ENCODE measurements around the gene FGF12.

FGF12 gene

GRCh38 chr3:192352142-192352541 is 375.2 kb downstream of the FGF12 start:
- H3K4me3 ChIP-seq (ENCODE audit: low read depth, low read length): no peak overlapping the region

- H3K4me3 ChIP-seq (ENCODE audit: low read depth, low read length): no peak overlapping the region
Observed at GRCh38 chr3:192351441-192351840, 375.9 kb downstream of the FGF12 start.

- no peak overlapping the region for H3K4me3 ChIP-seq (ENCODE audit: low read depth, low read length)
Observed at GRCh38 chr3:192340031-192340430, 387.3 kb downstream of the FGF12 start.

DNA sequence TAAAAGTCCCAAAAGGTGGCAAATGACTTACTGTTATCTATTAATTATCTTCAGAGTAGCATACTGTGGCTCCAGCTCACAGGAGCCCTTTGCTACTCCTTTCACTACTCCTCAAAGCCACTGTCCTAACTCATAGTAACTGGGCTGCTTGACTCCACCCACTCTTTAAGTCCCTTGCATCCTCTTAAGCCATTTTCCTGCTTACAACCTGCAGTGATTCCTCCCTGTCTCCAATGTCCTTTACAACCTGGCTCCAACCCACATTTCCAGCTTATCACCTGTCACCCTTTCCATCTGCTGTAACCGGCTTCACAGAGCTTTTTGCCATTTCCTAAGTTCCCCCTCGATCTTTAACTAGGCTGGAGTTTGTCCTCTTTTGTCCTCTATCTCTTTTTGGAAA is 388.1 kb downstream of the FGF12 start:
- H3K4me3 ChIP-seq (ENCODE audit: low read depth, low read length): no peak overlapping the region

DNA sequence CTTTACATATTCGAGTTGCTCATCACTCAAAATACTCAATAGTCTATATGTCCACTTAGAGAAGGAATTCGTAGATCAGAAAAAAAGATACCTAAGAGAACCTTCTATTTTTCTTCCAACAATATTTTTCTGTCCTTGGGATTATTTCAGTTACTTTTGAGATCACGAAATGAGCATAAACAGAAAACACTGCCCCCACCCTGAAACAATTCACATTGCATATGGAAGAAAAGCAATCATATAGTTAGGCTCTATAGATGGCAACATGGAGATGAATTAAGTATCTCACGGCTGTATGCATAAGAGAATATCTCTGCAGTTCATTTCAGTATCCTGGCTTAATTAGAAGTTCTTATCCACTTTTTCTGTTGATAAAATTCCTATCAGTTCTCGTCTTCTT is 391.1 kb downstream of the FGF12 start:
- no peak overlapping the region for H3K4me3 ChIP-seq (ENCODE audit: low read depth, low read length)

GRCh38 chr3:192332386-192333291 is 394.7 kb downstream of the FGF12 start:
- no peak overlapping the region for H3K4me3 ChIP-seq (ENCODE audit: low read depth, low read length)

- no peak overlapping the region for H3K4me3 ChIP-seq (ENCODE audit: low read depth, low read length)
Observed at GRCh38 chr3:192331749-192332385, 395.5 kb downstream of the FGF12 start.

DNA sequence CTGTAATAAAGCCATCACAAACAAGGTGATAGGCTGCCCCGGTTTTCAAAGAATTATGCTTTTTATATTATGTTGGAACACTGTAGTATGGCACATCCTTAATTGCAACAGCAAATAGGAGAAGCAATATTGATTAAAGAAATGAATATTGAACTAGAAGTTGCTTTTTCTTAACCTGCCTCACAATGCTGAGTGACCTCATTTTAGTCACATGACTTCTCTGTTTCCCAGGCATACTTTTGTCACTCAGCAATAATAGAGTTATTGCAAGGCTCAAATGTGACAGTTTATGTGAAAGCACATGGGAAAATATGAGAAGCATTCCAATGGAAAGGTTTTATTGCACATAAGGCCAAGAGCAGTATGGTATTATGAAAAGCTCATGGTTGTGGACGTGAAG is 400.7 kb downstream of the FGF12 start:
- no peak overlapping the region for H3K4me3 ChIP-seq (ENCODE audit: low read depth, low read length)

DNA sequence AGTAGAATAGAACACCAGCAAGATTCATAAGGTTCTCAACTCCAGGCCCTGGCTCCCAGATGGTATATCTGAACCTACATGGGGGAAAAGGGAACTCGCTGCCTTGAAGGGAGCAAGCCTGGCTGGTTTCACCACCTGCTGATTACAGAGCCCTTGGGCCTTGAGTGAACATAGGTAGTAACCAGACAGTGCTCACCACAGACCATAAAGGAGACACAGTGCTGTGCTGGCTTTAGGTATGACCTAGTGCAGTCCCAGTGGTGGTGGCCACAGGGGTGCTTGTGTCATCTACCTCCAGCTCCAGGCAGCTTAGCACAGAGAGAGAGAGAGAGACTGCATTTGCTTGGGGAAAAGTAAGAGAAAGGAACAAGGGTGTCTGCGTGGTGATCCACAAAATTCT is 409.8 kb downstream of the FGF12 start:
- no peak overlapping the region for H3K4me3 ChIP-seq (ENCODE audit: low read depth, low read length)

- no peak overlapping the region for H3K4me3 ChIP-seq (ENCODE audit: low read depth, low read length)
Observed at GRCh38 chr3:192313605-192314004, 413.7 kb downstream of the FGF12 start.

- H3K4me3 ChIP-seq (ENCODE audit: low read depth, low read length): no peak overlapping the region
Observed at GRCh38 chr3:192307631-192308030, 419.7 kb downstream of the FGF12 start.

DNA sequence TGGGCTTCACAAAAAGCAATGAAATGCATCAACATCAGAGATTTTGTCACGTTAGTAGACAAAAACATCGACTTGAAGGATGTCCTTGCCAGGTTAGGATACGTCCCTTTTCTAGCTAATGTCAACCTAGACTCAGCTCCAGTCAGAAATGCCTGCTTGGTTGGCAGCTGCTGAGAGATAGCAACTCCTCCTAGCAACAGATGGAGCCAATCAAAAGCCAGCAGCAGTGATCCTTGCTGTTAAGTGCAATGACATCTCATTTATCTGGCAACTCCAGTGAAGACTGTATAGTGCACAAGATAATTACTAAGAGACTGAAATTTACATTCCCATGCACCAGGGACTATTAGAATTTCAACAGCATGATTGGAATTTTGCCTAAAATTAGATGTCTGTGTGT is 424.1 kb downstream of the FGF12 start:
- H3K4me3 ChIP-seq (ENCODE audit: low read depth, low read length): no peak overlapping the region

DNA sequence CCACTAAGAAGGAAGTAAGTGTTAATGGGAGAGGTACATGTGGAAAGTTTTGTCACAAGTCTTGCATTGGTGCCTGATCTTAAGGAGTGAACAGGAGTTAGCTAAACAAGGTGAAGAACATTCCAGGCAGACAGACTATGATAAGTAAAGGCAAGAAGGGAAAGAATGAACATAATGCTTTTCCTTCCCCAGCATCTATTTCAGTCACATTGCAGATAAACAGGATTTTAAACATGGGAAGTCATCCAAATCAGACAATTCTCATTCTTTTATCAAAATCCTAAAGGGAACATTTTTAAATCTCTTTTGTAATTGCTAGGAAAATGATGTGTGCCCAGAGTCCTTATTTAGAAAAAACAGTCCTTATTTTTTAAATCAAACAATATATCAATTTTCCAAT is 424.6 kb downstream of the FGF12 start:
- H3K4me3 ChIP-seq (ENCODE audit: low read depth, low read length): no peak overlapping the region

- H3K4me3 ChIP-seq (ENCODE audit: low read depth, low read length): no peak overlapping the region
Observed at GRCh38 chr3:192299921-192300320, 427.4 kb downstream of the FGF12 start.

DNA sequence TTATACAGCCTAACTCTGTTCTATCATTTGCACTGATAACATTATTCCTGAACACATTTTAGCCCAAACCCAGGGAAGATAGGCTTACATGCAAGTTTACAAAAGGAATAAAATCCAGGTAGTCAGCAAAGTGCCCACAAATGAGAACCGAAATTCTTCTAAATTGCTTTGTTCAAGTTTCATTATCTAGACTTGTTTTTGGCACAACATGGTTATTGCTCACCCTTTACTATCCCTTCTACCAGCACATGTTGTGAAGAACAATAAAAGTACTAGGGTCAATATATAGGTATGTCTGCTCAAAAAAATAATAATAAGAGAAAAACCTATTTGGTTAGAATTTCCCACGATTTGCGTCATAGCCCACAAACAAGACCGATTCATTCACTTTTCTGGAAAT is 430.5 kb downstream of the FGF12 start:
- no peak overlapping the region for H3K4me3 ChIP-seq (ENCODE audit: low read depth, low read length)

GRCh38 chr3:192284443-192285072 is 442.8 kb downstream of the FGF12 start:
- no peak overlapping the region for H3K4me3 ChIP-seq (ENCODE audit: low read depth, low read length)

DNA sequence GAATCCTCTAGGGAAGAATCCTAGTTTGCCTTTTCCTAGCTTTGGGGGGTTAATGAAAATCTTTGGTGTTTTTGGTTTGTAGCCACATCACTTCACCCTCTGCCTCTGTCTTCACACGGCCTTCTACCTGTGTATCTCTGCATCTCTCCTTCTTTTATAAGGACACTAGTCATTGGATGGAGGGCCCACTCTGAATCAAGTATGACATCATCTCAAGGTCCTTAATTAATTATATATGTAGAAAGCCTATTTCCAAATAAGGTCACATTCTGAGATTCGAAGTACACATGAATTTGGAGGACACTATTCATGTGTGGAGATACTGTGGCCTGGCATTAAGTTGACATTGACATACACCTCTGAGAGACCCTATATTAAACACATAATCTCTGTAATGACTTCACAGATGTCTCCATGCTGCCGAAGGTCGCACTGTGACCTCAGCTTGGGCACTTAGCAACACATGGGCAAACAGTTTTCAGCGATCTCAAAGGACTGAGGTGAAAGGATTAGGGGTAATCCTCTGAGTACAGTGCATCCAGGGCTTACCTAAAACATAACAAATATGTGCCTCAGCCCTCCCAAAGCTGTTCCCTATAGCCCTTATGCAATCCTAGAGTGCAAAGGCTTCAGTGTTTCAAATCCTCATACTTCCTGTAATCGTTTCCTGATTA is 446.0 kb downstream of the FGF12 start:
- no peak overlapping the region for H3K4me3 ChIP-seq (ENCODE audit: low read depth, low read length)

GRCh38 chr3:192279664-192280063 is 447.7 kb downstream of the FGF12 start:
- H3K4me3 ChIP-seq (ENCODE audit: low read depth, low read length): no peak overlapping the region

- H3K4me3 ChIP-seq (ENCODE audit: low read depth, low read length): no peak overlapping the region
Observed at GRCh38 chr3:192277477-192277876, 449.9 kb downstream of the FGF12 start.

- H3K4me3 ChIP-seq (ENCODE audit: low read depth, low read length): no peak overlapping the region
Observed at GRCh38 chr3:192275741-192276355, 451.5 kb downstream of the FGF12 start.

- no peak overlapping the region for H3K4me3 ChIP-seq (ENCODE audit: low read depth, low read length)
Observed at GRCh38 chr3:192273697-192274010, 453.7 kb downstream of the FGF12 start.

All from iPS-11a (cell line).